D721Med (cell line): ENCODE measurements around the gene FMN1.

Experiments used
- DNase-seq: peaks from one replicate; pipeline ENCODE4 v3.0.0; 2011; ENCODE audit warnings: low spot score; ENCODE audit not compliant: insufficient read length
- FAIRE-seq: peaks from 2 replicates; lab custom pipeline; 2011; peaks lifted over from hg19 to GRCh38; lab: Jason Lieb, UNC
- TF ChIP-seq, protein P1 (sequence below): IDR thresholded peaks from 2 replicates; pipeline ENCODE4 v1.5.1; 2012; ENCODE audit warnings: mild to moderate bottlenecking, control low read depth; ENCODE audit not compliant: insufficient read depth; ENCODE audit errors: missing control alignments

FMN1 gene

GRCh38 chr15:33207646-33208045, 13.1 kb upstream of the FMN1 start:
- TF ChIP-seq, protein P1, sequence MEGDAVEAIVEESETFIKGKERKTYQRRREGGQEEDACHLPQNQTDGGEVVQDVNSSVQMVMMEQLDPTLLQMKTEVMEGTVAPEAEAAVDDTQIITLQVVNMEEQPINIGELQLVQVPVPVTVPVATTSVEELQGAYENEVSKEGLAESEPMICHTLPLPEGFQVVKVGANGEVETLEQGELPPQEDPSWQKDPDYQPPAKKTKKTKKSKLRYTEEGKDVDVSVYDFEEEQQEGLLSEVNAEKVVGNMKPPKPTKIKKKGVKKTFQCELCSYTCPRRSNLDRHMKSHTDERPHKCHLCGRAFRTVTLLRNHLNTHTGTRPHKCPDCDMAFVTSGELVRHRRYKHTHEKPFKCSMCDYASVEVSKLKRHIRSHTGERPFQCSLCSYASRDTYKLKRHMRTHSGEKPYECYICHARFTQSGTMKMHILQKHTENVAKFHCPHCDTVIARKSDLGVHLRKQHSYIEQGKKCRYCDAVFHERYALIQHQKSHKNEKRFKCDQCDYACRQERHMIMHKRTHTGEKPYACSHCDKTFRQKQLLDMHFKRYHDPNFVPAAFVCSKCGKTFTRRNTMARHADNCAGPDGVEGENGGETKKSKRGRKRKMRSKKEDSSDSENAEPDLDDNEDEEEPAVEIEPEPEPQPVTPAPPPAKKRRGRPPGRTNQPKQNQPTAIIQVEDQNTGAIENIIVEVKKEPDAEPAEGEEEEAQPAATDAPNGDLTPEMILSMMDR, result no peak
- DNase-seq (no peak), FAIRE-seq (no peak)

DNA sequence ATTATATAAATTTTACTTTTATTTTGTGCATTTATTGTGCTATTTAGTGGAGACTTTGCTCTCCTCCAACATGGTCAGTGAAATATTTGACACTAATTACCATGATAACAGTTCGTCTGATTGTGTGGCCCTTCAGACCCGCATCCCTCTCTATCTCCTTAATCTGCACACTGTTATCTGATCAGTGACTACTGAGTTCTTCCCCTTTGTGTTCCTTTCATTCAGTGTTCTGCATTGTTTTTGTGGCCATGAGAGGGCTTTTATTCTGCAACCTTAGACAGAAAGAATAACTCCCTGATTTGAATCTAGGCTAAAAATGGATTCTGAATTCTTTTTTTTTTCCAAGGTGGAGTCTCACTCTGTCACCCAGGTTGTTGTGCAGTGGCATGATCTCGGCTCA, 11.9 kb upstream of the FMN1 start:
- DNase-seq (no peak), FAIRE-seq (no peak)
- TF ChIP-seq, protein P1, result no peak

- TF ChIP-seq, protein P1, result no peak
- no peak for FAIRE-seq
- DNase-seq, result no peak
Observed at GRCh38 chr15:33204926-33205325, 10.4 kb upstream of the FMN1 start.

GRCh38 chr15:33204087-33204486, 9.6 kb upstream of the FMN1 start:
- FAIRE-seq (no peak), DNase-seq (no peak)
- TF ChIP-seq, protein P1, result no peak

DNA sequence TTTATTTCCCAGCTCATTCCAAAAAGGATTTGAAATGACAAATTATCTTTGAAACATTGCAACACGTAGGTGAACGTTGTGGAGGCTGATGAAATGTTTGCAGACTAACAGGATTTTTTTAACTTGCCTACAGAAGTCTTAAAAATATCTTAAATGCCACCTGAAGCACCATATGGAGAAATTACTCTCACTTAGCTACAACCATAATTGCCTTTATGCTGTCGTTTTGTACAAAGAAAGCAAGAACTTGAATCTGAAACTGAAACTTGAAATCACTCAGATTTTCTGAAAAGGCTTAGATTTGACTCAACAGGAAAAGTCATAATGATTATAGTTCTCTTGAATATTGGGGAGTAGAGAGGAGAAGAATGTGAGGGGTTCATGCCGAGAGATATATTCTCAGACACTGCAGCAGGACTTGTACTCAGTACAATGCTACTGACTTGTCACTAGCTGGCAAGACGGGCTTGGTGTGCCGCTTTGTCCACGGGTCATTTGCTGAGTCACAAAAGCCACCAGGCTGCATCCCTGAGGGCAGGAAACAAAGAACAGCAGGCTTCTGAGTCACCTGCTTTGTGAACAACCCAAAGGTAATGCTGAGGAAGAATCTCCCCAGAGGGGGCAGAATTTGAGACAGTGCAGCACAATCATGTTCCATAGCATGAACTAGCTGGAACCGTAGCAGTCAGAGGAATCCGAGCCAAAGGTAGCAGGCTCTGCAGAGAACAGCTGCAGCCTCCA, 7.1 kb upstream of the FMN1 start:
- FAIRE-seq, result no peak

GRCh38 chr15:33200903-33201302, 6.4 kb upstream of the FMN1 start:
- DNase-seq (peak; percentile 45), FAIRE-seq (peak; percentile 92)
- TF ChIP-seq, protein P1, result no peak

More for the DNA sequence above, 7.1 kb upstream of the FMN1 start:
- TF ChIP-seq, protein P1, result no peak
- no peak for DNase-seq

- TF ChIP-seq, protein P1, result no peak
- FAIRE-seq (peak; percentile 11), DNase-seq (no peak)
Observed at GRCh38 chr15:33200444-33200843, 5.9 kb upstream of the FMN1 start.
